ENCODE measurements around the gene PRKCZ. TPM values are rescaled to one million over a fixed set of nuclear protein-coding genes. Genes with fewer than 3 reads are reported as not detected.

The PRKCZ gene
- total RNA-seq, 1 donor from 2014 or later, result 32.6 TPM

DNA sequence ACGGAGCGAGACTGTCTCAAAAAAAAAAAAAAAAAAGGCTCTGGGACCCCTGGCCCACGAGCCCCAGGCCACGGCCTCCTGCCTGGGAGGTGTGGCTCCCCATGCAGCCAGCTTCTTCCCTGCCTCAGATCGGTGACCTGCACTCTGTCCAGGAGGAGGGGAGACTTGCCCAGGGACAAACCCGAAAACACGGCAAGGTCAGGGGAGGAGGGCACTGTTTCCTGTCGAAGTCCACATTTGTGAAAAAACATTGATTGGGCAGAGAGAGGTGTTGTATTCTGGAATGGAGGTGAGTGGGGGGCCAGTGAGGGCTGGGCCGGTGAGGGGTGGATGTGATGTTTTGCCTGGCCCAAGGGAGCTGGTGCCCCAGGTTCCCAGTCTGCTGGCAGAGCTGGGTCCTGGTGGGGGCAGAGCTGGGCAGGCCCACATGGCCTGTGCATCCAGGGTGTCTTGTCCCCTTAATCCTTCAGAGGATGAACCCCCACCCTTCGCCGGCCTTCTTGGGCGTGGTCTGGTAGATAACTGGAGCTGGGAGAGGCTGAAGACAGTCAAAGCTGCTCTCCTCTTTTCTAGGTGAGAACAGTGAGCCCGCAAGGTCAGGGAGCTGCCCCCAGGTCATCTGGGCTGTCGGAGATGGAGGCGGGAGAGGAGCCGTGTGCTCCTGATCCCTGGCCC is 156.7 kb downstream of the PRKCZ start:
- Mint-ChIP-seq H3K27me3 (ENCODE audit: low read depth, unreplicated experiment) (peaks cover 5% of the 10 kb centered on the region), H3K4me1 (ENCODE audit: low read depth, unreplicated experiment) (peaks cover 1% of the 10 kb centered on the region), H3K27ac (ENCODE audit: unreplicated experiment) (no peak overlapping the region), H3K9me3 (ENCODE audit: unreplicated experiment) (no peaks in the 10 kb centered on the region), H3K4me3 (ENCODE audit: unreplicated experiment) (no peak overlapping the region), H3K36me3 (ENCODE audit: low read depth, unreplicated experiment) (peaks cover 3% of the 10 kb centered on the region)
- TF ChIP-seq EZH2 (IDR thresholded peaks at IDR 0.05; ENCODE audit: insufficient read depth, low read length), result no peak
- TF ChIP-seq, protein P1, sequence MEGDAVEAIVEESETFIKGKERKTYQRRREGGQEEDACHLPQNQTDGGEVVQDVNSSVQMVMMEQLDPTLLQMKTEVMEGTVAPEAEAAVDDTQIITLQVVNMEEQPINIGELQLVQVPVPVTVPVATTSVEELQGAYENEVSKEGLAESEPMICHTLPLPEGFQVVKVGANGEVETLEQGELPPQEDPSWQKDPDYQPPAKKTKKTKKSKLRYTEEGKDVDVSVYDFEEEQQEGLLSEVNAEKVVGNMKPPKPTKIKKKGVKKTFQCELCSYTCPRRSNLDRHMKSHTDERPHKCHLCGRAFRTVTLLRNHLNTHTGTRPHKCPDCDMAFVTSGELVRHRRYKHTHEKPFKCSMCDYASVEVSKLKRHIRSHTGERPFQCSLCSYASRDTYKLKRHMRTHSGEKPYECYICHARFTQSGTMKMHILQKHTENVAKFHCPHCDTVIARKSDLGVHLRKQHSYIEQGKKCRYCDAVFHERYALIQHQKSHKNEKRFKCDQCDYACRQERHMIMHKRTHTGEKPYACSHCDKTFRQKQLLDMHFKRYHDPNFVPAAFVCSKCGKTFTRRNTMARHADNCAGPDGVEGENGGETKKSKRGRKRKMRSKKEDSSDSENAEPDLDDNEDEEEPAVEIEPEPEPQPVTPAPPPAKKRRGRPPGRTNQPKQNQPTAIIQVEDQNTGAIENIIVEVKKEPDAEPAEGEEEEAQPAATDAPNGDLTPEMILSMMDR (IDR thresholded peaks at IDR 0.05; ENCODE audit: insufficient read depth, low read depth, low read length), result no peak
- no peaks in the 10 kb centered on the region for H4K20me1 ChIP-seq (ENCODE audit: insufficient read depth, low read length)
- H3K27ac ChIP-seq (ENCODE audit: low read depth, low read length), result no peak overlapping the region
- no peaks in the 10 kb centered on the region for H3K79me2 ChIP-seq (ENCODE audit: insufficient read depth, low read length)
- no peaks in the 10 kb centered on the region for H3K36me3 ChIP-seq (ENCODE audit: insufficient read depth, low read length)
- no peaks in the 10 kb centered on the region for H3K27me3 ChIP-seq (ENCODE audit: insufficient read depth, low read length)
- H3K9me3 ChIP-seq (ENCODE audit: insufficient read depth, low read depth, low read length), result no peaks in the 10 kb centered on the region
- no peak for DNase-seq (ENCODE audit: low read depth)
- H3K4me1 ChIP-seq (ENCODE audit: insufficient read depth, low read length), result peaks cover 45% of the 10 kb centered on the region
- FAIRE-seq, result no peak
- H3K4me2 ChIP-seq (ENCODE audit: low read length), result no peak overlapping the region
- H2AFZ ChIP-seq (ENCODE audit: low read depth, low read length), result no peak overlapping the region
- no peak overlapping the region for H3K4me3 ChIP-seq (ENCODE audit: insufficient read depth, low read depth, low read length)
- no peak overlapping the region for H3K9ac ChIP-seq (ENCODE audit: low read length)

DNA sequence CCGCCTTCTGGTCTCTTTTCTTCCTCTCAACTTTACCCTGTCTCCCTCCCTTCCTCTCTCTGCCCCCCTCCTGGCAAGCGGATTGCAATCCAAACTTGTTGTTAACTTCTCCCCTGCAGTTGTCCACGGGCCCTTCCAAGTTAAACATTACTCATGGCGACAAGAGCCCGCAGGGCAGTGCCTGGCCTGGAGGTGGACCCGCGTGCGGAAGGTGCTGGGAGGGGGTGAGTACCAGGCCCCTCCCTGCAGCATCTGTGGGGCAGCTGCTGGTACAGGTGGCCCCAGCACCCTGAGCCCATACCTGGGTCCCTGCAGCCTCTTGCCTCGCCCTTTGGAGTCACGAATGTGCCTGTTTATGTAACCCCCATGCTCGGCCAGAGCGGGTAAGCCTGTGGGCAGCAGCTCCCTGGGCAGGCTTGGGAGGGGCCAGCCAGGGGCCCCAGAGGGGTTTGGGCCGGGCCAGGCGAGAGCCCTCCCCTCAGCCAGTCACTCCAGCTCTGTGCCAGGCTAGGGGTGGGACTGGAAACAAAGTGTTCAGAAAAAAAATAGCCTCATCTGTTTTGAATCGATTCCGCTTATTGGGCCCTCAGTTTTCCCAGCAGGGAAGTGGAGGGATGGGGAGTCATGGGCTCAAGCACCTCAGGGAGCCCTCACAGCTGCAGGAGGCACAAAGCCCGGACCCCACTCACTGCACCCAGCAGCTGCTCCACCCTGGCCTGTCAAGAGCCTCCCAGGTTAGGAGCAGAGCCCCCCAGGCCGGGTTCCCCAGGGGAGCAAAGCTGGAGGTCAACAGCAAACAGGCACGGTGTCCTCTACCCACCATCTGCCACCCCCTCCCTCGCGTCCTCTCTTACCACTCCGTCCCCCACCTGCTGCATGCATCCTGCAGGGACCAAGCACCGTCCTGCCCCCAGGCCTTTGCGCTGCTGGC is 158.4 kb downstream of the PRKCZ start:
- H3K9me3 Mint-ChIP-seq (ENCODE audit: unreplicated experiment), result no peaks in the 10 kb centered on the region
- no peak overlapping the region for H3K4me3 Mint-ChIP-seq (ENCODE audit: unreplicated experiment)
- no peak overlapping the region for H3K4me3 ChIP-seq (ENCODE audit: insufficient read depth, low read depth, low read length)
- FAIRE-seq, result no peak
- H2AFZ ChIP-seq (ENCODE audit: low read depth, low read length), result no peak overlapping the region
- H3K4me1 ChIP-seq (ENCODE audit: insufficient read depth, low read length), result peaks cover 62% of the 10 kb centered on the region
- H3K27me3 Mint-ChIP-seq (ENCODE audit: low read depth, unreplicated experiment), result peaks cover 5% of the 10 kb centered on the region
- peaks cover 3% of the 10 kb centered on the region for H3K4me1 Mint-ChIP-seq (ENCODE audit: low read depth, unreplicated experiment)
- no peaks in the 10 kb centered on the region for H4K20me1 ChIP-seq (ENCODE audit: insufficient read depth, low read length)
- DNase-seq (ENCODE audit: low read depth), result peak; percentile 83
- H3K9ac ChIP-seq (ENCODE audit: low read length), result peak overlapping the region; percentile 29
- no peaks in the 10 kb centered on the region for H3K79me2 ChIP-seq (ENCODE audit: insufficient read depth, low read length)
- peak overlapping the region; percentile 76 for H3K4me2 ChIP-seq (ENCODE audit: low read length)
- H3K9me3 ChIP-seq (ENCODE audit: insufficient read depth, low read depth, low read length), result no peaks in the 10 kb centered on the region
- H3K27ac Mint-ChIP-seq (ENCODE audit: unreplicated experiment), result no peak overlapping the region
- no peaks in the 10 kb centered on the region for H3K36me3 ChIP-seq (ENCODE audit: insufficient read depth, low read length)
- TF ChIP-seq EZH2 (IDR thresholded peaks at IDR 0.05; ENCODE audit: insufficient read depth, low read length), result no peak
- TF ChIP-seq, protein P1 (IDR thresholded peaks at IDR 0.05; ENCODE audit: insufficient read depth, low read depth, low read length), result no peak
- peaks cover 3% of the 10 kb centered on the region for H3K36me3 Mint-ChIP-seq (ENCODE audit: low read depth, unreplicated experiment)
- peak overlapping the region; percentile 30 for H3K27ac ChIP-seq (ENCODE audit: low read depth, low read length)
- H3K27me3 ChIP-seq (ENCODE audit: insufficient read depth, low read length), result no peaks in the 10 kb centered on the region

All from astrocyte (in vitro differentiated cells and primary cell).